Activated CD4-positive, alpha-beta T cell treated with anti-CD3 and anti-CD28 coated beads, Interleukin-2, amount 10 ng/mL, durations not matched to agents 24 days and 14 days (primary cell): ENCODE results near the gene AGBL1. TPM values are rescaled to one million over a fixed set of nuclear protein-coding genes. Genes with fewer than 3 reads are reported as not detected.
"Not testable (repeated sequence)": the region's sequence is repeated elsewhere in the genome, so short reads cannot be mapped to it uniquely, and the experiment has no call there.

Experiments used
- DNase-seq: peaks from one replicate; pipeline ENCODE4 v3.0.0; 2022
- H3K27ac Mint-ChIP-seq: one replicate; pipeline ENCODE4 v1.8.0; 2022; ENCODE audit warnings: mild to moderate bottlenecking, mixed read lengths
- H3K27me3 Mint-ChIP-seq: one replicate; pipeline ENCODE4 v1.8.0; 2022; ENCODE audit warnings: mixed read lengths
- H3K36me3 Mint-ChIP-seq: one replicate; pipeline ENCODE4 v1.8.0; 2022; ENCODE audit warnings: low read depth, mild to moderate bottlenecking, mixed read lengths
- H3K4me1 Mint-ChIP-seq: one replicate; pipeline ENCODE4 v1.8.0; 2021; ENCODE audit warnings: mixed read lengths
- H3K4me3 Mint-ChIP-seq: one replicate; pipeline ENCODE4 v1.8.0; 2022; ENCODE audit warnings: mild to moderate bottlenecking, moderate library complexity, mixed read lengths
- H3K9me3 Mint-ChIP-seq: one replicate; pipeline ENCODE4 v1.8.0; 2021; ENCODE audit warnings: mixed read lengths
- intact Hi-C: fragments of 100-400 bp; cut with micrococcal nuclease; formaldehyde crosslinking; loops from one replicate; pipeline ENCODE4 v1.15.1; 2023
- total RNA-seq: library from RNA; stranded (reverse); gene quantifications from 2 replicates; pipeline ENCODE4 v1.2.3, GENCODE V29; 2022

The AGBL1 gene
- total RNA-seq, 1 donor from 2014 or later = not detected

- H3K27me3 Mint-ChIP-seq = no peaks in the 10 kb centered on the region
- H3K36me3 Mint-ChIP-seq = no peaks in the 10 kb centered on the region
- no peaks in the 10 kb centered on the region for H3K9me3 Mint-ChIP-seq
- H3K27ac Mint-ChIP-seq = no peak overlapping the region
- no peak for DNase-seq
- intact Hi-C loops = no loop called here
- no peaks in the 10 kb centered on the region for H3K4me1 Mint-ChIP-seq
- no peak overlapping the region for H3K4me3 Mint-ChIP-seq
Measured at GRCh38 chr15:86488046-86488445, 408.4 kb downstream of the AGBL1 start.

GRCh38 chr15:86489981-86490380 lies 410.3 kb downstream of the AGBL1 start:
- H3K27me3 Mint-ChIP-seq = no peaks in the 10 kb centered on the region
- H3K4me3 Mint-ChIP-seq = no peak overlapping the region
- DNase-seq = no peak
- H3K36me3 Mint-ChIP-seq = no peaks in the 10 kb centered on the region
- intact Hi-C loops = no loop called here
- no peaks in the 10 kb centered on the region for H3K4me1 Mint-ChIP-seq
- no peaks in the 10 kb centered on the region for H3K9me3 Mint-ChIP-seq
- no peak overlapping the region for H3K27ac Mint-ChIP-seq

- no peaks in the 10 kb centered on the region for H3K27me3 Mint-ChIP-seq
- H3K4me1 Mint-ChIP-seq = no peaks in the 10 kb centered on the region
- H3K36me3 Mint-ChIP-seq = no peaks in the 10 kb centered on the region
- no peak overlapping the region for H3K4me3 Mint-ChIP-seq
- H3K9me3 Mint-ChIP-seq = no peaks in the 10 kb centered on the region
- no peak overlapping the region for H3K27ac Mint-ChIP-seq
- DNase-seq = no peak
- intact Hi-C loops = no loop called here
Measured at GRCh38 chr15:86491118-86491517, 411.4 kb downstream of the AGBL1 start.

GRCh38 chr15:86493884-86494283 lies 414.2 kb downstream of the AGBL1 start:
- intact Hi-C loops = no loop called here
- DNase-seq = no peak
- H3K27ac Mint-ChIP-seq = no peak overlapping the region
- no peaks in the 10 kb centered on the region for H3K9me3 Mint-ChIP-seq
- H3K27me3 Mint-ChIP-seq = no peaks in the 10 kb centered on the region
- no peaks in the 10 kb centered on the region for H3K36me3 Mint-ChIP-seq
- no peak overlapping the region for H3K4me3 Mint-ChIP-seq
- no peaks in the 10 kb centered on the region for H3K4me1 Mint-ChIP-seq

GRCh38 chr15:86494475-86494874 lies 414.8 kb downstream of the AGBL1 start:
- intact Hi-C loops = no loop called here
- Mint-ChIP-seq H3K36me3 (no peaks in the 10 kb centered on the region), H3K27ac (no peak overlapping the region), H3K27me3 (no peaks in the 10 kb centered on the region), H3K4me3 (no peak overlapping the region), H3K9me3 (no peaks in the 10 kb centered on the region), H3K4me1 (no peaks in the 10 kb centered on the region)
- DNase-seq = no peak

- Mint-ChIP-seq H3K36me3 (no peaks in the 10 kb centered on the region), H3K4me1 (no peaks in the 10 kb centered on the region), H3K27me3 (no peaks in the 10 kb centered on the region), H3K4me3 (no peak overlapping the region), H3K9me3 (no peaks in the 10 kb centered on the region), H3K27ac (no peak overlapping the region)
- DNase-seq = no peak
- intact Hi-C loops = no loop called here
Measured at GRCh38 chr15:86502301-86502700, 422.6 kb downstream of the AGBL1 start.

- Mint-ChIP-seq H3K4me1 (no peaks in the 10 kb centered on the region), H3K27ac (no peak overlapping the region), H3K4me3 (no peak overlapping the region), H3K36me3 (no peaks in the 10 kb centered on the region), H3K9me3 (no peaks in the 10 kb centered on the region), H3K27me3 (no peaks in the 10 kb centered on the region)
- DNase-seq = no peak
- intact Hi-C loops = no loop called here
Measured at GRCh38 chr15:86505951-86506350, 426.3 kb downstream of the AGBL1 start.

GRCh38 chr15:86506401-86506800 lies 426.7 kb downstream of the AGBL1 start:
- intact Hi-C loops = no loop called here
- DNase-seq = no peak
- Mint-ChIP-seq H3K36me3 (no peaks in the 10 kb centered on the region), H3K27me3 (no peaks in the 10 kb centered on the region), H3K27ac (no peak overlapping the region), H3K9me3 (no peaks in the 10 kb centered on the region), H3K4me1 (no peaks in the 10 kb centered on the region), H3K4me3 (no peak overlapping the region)

- H3K9me3 Mint-ChIP-seq = no peaks in the 10 kb centered on the region
- intact Hi-C loops = no loop called here
- no peaks in the 10 kb centered on the region for H3K36me3 Mint-ChIP-seq
- no peaks in the 10 kb centered on the region for H3K4me1 Mint-ChIP-seq
- DNase-seq = no peak
- H3K4me3 Mint-ChIP-seq = no peak overlapping the region
- H3K27me3 Mint-ChIP-seq = no peaks in the 10 kb centered on the region
- no peak overlapping the region for H3K27ac Mint-ChIP-seq
Measured at GRCh38 chr15:86515625-86516024, 436.0 kb downstream of the AGBL1 start.

GRCh38 chr15:86522721-86523120 lies 443.1 kb downstream of the AGBL1 start:
- peaks cover 4% of the 10 kb centered on the region for H3K9me3 Mint-ChIP-seq
- H3K27me3 Mint-ChIP-seq = no peaks in the 10 kb centered on the region
- H3K27ac Mint-ChIP-seq = no peak overlapping the region
- H3K4me3 Mint-ChIP-seq = no peak overlapping the region
- no peak for DNase-seq
- H3K4me1 Mint-ChIP-seq = no peaks in the 10 kb centered on the region
- H3K36me3 Mint-ChIP-seq = no peaks in the 10 kb centered on the region
- intact Hi-C loops = no loop called here

GRCh38 chr15:86526938-86527690 lies 447.4 kb downstream of the AGBL1 start:
- DNase-seq = no peak
- no peaks in the 10 kb centered on the region for H3K27me3 Mint-ChIP-seq
- peaks cover 4% of the 10 kb centered on the region for H3K9me3 Mint-ChIP-seq
- no peaks in the 10 kb centered on the region for H3K36me3 Mint-ChIP-seq
- no peak overlapping the region for H3K4me3 Mint-ChIP-seq
- H3K4me1 Mint-ChIP-seq = no peaks in the 10 kb centered on the region
- intact Hi-C loops = no loop called here
- H3K27ac Mint-ChIP-seq = no peak overlapping the region

GRCh38 chr15:86528094-86528493 lies 448.4 kb downstream of the AGBL1 start:
- intact Hi-C loops, H3K27ac Mint-ChIP-seq, H3K4me3 Mint-ChIP-seq, DNase-seq, H3K36me3 Mint-ChIP-seq, H3K9me3 Mint-ChIP-seq, H3K27me3 Mint-ChIP-seq, H3K4me1 Mint-ChIP-seq: not testable (repeated sequence)

GRCh38 chr15:86538141-86538540 lies 458.5 kb downstream of the AGBL1 start:
- no peaks in the 10 kb centered on the region for H3K4me1 Mint-ChIP-seq
- H3K9me3 Mint-ChIP-seq = no peaks in the 10 kb centered on the region
- no peak overlapping the region for H3K4me3 Mint-ChIP-seq
- no peak overlapping the region for H3K27ac Mint-ChIP-seq
- H3K36me3 Mint-ChIP-seq = no peaks in the 10 kb centered on the region
- intact Hi-C loops = no loop called here
- H3K27me3 Mint-ChIP-seq = no peaks in the 10 kb centered on the region
- no peak for DNase-seq

GRCh38 chr15:86540840-86541467 lies 461.3 kb downstream of the AGBL1 start:
- no peaks in the 10 kb centered on the region for H3K36me3 Mint-ChIP-seq
- intact Hi-C loops = no loop called here
- no peaks in the 10 kb centered on the region for H3K27me3 Mint-ChIP-seq
- DNase-seq = no peak
- H3K4me1 Mint-ChIP-seq = no peaks in the 10 kb centered on the region
- no peak overlapping the region for H3K27ac Mint-ChIP-seq
- peaks cover 3% of the 10 kb centered on the region for H3K9me3 Mint-ChIP-seq
- H3K4me3 Mint-ChIP-seq = no peak overlapping the region

- no peak for DNase-seq
- Mint-ChIP-seq H3K27me3 (no peaks in the 10 kb centered on the region), H3K9me3 (peaks cover 6% of the 10 kb centered on the region), H3K27ac (no peak overlapping the region), H3K4me1 (no peaks in the 10 kb centered on the region), H3K36me3 (no peaks in the 10 kb centered on the region), H3K4me3 (no peak overlapping the region)
- intact Hi-C loops = no loop called here
Measured at GRCh38 chr15:86541540-86541939, 461.9 kb downstream of the AGBL1 start.
